Measurements from ENCODE around the gene RALB.
"Not testable (repeated sequence)": the region's sequence is repeated elsewhere in the genome, so short reads cannot be mapped to it uniquely, and the experiment has no call there.

Gene RALB

DNA sequence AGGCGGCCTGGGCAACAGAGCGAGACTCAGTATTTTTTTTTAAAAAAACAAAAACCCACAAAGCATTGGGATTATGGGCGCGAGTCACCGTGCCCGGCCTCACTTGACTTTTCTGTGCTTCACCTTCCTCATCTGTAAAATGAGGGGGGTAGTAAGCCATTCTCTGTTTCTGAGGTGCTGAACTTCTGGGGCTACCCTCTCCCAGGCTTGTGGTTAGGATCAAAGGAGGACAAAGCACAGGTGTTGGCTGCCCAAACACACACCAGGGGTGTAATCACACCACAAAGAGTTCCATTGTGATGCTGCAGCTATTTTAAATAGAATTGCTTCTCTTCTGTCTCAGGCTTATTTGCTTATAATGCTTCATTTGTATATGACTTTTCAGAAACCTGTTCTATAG, 57.5 kb downstream of the RALB start:
- no peaks in the 10 kb centered on the region for H3K27me3 ChIP-seq (ENCODE audit: control insufficient read depth, low read length)
- peak overlapping the region; percentile 52 for H3K4me2 ChIP-seq (ENCODE audit: low read length)
- peaks cover 67% of the 10 kb centered on the region for H3K4me1 ChIP-seq (ENCODE audit: control insufficient read depth, low read length)
- H3K27ac ChIP-seq (ENCODE audit: low read depth, low read length) = peak overlapping the region; percentile 70
- no peaks in the 10 kb centered on the region for H3K36me3 ChIP-seq (ENCODE audit: control insufficient read depth, low read length)
- no peaks in the 10 kb centered on the region for H3K9me3 ChIP-seq (ENCODE audit: control insufficient read depth, insufficient read depth, low read length)
- no peak for TF ChIP-seq EZH2phosphoT487 (IDR thresholded peaks at IDR 0.05; ENCODE audit: borderline replicate concordance, low read length)
- TF ChIP-seq, protein P1, sequence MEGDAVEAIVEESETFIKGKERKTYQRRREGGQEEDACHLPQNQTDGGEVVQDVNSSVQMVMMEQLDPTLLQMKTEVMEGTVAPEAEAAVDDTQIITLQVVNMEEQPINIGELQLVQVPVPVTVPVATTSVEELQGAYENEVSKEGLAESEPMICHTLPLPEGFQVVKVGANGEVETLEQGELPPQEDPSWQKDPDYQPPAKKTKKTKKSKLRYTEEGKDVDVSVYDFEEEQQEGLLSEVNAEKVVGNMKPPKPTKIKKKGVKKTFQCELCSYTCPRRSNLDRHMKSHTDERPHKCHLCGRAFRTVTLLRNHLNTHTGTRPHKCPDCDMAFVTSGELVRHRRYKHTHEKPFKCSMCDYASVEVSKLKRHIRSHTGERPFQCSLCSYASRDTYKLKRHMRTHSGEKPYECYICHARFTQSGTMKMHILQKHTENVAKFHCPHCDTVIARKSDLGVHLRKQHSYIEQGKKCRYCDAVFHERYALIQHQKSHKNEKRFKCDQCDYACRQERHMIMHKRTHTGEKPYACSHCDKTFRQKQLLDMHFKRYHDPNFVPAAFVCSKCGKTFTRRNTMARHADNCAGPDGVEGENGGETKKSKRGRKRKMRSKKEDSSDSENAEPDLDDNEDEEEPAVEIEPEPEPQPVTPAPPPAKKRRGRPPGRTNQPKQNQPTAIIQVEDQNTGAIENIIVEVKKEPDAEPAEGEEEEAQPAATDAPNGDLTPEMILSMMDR (IDR thresholded peaks at IDR 0.05; ENCODE audit: low read depth, low read length, poor library complexity, severe bottlenecking) = no peak
- H3F3A ChIP-seq (ENCODE audit: control insufficient read depth, insufficient read depth) = peaks cover 4% of the 10 kb centered on the region; the same call in 1 of the 2 replicates
- H3K79me2 ChIP-seq (ENCODE audit: control insufficient read depth, low read length) = no peaks in the 10 kb centered on the region
- no peaks in the 10 kb centered on the region for H4K20me1 ChIP-seq (ENCODE audit: control insufficient read depth, insufficient read depth, low read depth, low read length)
- H3K9me2 ChIP-seq (replicated peaks; ENCODE audit: control insufficient read depth, low read length) = no peaks in the 10 kb centered on the region
- peak overlapping the region; percentile 41 for H3K4me3 ChIP-seq (ENCODE audit: low read length)

DNA sequence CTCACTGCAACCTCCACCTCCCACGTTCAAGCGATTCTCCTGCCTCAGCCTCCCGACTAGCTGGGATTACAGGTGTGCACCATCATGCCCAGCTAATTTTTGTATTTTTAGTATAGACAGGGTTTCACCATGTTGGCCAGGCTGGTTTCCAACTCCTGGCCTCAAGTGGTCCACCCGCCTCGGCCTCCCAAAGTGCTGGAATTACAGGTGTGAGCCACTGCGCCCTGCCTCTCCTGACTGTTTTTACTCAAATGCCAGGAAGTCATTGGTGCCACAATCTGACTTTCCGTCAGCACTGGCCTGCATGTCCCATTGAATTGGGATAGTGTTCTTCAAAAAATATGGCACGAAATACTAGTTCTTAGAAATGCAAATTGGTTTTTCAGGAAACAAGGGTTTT, 58.2 kb downstream of the RALB start:
- H3K4me1 ChIP-seq (ENCODE audit: control insufficient read depth, low read length) = peaks cover 62% of the 10 kb centered on the region
- H3K4me2 ChIP-seq (ENCODE audit: low read length) = peak overlapping the region; percentile 52
- H3K27ac ChIP-seq (ENCODE audit: low read depth, low read length) = peak overlapping the region; percentile 70
- not testable (repeated sequence) for H3K9me3 ChIP-seq (ENCODE audit: control insufficient read depth, insufficient read depth, low read length); H4K20me1 ChIP-seq (ENCODE audit: control insufficient read depth, insufficient read depth, low read depth, low read length); H3K36me3 ChIP-seq (ENCODE audit: control insufficient read depth, low read length); H3K9me2 ChIP-seq (replicated peaks; ENCODE audit: control insufficient read depth, low read length); H3F3A ChIP-seq (ENCODE audit: control insufficient read depth, insufficient read depth); H3K27me3 ChIP-seq (ENCODE audit: control insufficient read depth, low read length); H3K79me2 ChIP-seq (ENCODE audit: control insufficient read depth, low read length)
- peak overlapping the region; percentile 41; the same call in 1 of the 2 replicates for H3K4me3 ChIP-seq (ENCODE audit: low read length)

DNA sequence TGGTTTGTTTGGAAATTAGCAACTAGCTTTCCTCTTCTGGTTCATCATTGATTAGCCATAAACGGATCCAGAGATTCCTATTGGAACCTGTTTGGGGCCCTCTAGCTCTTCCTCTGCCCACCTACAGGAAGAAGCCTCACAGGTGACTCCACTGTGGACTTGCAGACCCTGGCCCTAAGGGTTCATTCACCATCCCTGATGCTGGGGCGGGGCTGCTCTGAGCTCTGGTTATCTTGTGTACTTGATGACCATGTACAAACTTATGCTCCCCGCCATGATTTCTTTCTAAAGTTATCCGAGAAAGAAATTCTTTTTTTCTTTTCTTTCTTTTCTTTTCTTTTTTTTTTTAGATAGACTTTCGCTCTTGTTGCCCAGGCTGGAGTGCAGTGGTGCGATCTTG, 59.4 kb downstream of the RALB start:
- no peaks in the 10 kb centered on the region for H3K79me2 ChIP-seq (ENCODE audit: control insufficient read depth, low read length)
- no peak for TF ChIP-seq EZH2phosphoT487 (IDR thresholded peaks at IDR 0.05; ENCODE audit: borderline replicate concordance, low read length)
- TF ChIP-seq, protein P1 (IDR thresholded peaks at IDR 0.05; ENCODE audit: low read depth, low read length, poor library complexity, severe bottlenecking) = no peak
- H4K20me1 ChIP-seq (ENCODE audit: control insufficient read depth, insufficient read depth, low read depth, low read length) = no peaks in the 10 kb centered on the region
- peaks cover 4% of the 10 kb centered on the region; the same call in 1 of the 2 replicates for H3F3A ChIP-seq (ENCODE audit: control insufficient read depth, insufficient read depth)
- no peak overlapping the region for H3K4me3 ChIP-seq (ENCODE audit: low read length)
- H3K27ac ChIP-seq (ENCODE audit: low read depth, low read length) = no peak overlapping the region
- peaks cover 52% of the 10 kb centered on the region for H3K4me1 ChIP-seq (ENCODE audit: control insufficient read depth, low read length)
- no peaks in the 10 kb centered on the region for H3K36me3 ChIP-seq (ENCODE audit: control insufficient read depth, low read length)
- no peaks in the 10 kb centered on the region for H3K9me2 ChIP-seq (replicated peaks; ENCODE audit: control insufficient read depth, low read length)
- H3K4me2 ChIP-seq (ENCODE audit: low read length) = no peak overlapping the region
- no peaks in the 10 kb centered on the region for H3K9me3 ChIP-seq (ENCODE audit: control insufficient read depth, insufficient read depth, low read length)
- no peaks in the 10 kb centered on the region for H3K27me3 ChIP-seq (ENCODE audit: control insufficient read depth, low read length)

DNA sequence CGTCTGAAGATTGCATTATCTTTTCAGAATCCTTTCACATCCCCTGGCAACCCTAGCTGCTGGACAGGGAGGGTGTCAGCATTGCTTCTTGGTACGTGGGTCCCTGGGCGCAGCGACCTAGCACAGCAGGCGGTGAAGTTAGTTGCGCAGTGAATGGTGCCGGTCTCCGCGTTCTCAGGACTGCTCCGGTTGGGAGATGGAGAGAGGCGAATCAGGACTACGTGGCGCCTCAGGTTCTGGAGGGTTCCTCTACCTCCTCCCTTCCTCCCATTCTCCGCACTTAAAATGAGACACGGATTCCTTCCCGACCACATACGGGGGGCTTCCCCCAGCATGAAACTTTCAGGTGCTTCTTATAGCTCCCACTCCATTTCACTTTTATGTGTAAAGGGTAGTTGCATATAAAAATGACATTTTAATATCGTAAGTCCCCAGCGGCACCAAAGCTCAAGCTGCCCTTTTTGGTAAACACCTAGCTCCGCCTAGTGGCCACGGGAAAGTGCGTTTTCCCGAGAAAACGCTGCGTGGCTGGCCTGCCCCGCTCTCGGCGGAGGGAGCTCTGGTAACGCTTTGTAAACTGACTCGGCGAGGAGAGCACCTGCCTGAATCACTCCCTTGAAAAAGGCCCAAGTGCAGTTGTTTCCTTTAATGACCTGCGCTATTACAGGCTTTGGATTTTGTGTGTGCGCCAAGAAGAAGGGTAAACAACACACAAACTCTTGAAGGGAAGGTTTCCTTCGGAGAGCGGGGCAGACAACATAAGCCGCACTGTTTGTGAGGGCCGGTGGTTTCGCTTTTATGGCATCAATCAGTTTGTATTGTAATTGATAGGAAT, 60.4 kb downstream of the RALB start:
- Histone ChIP-seq H3K9me2 (replicated peaks; ENCODE audit: control insufficient read depth, low read length) (no peaks in the 10 kb centered on the region), H3K4me1 (ENCODE audit: control insufficient read depth, low read length) (peaks cover 42% of the 10 kb centered on the region), H3K27me3 (ENCODE audit: control insufficient read depth, low read length) (no peaks in the 10 kb centered on the region), H3F3A (ENCODE audit: control insufficient read depth, insufficient read depth) (peaks cover 4% of the 10 kb centered on the region; the same call in 1 of the 2 replicates), H3K27ac (ENCODE audit: low read depth, low read length) (no peak overlapping the region), H3K9me3 (ENCODE audit: control insufficient read depth, insufficient read depth, low read length) (no peaks in the 10 kb centered on the region), H4K20me1 (ENCODE audit: control insufficient read depth, insufficient read depth, low read depth, low read length) (no peaks in the 10 kb centered on the region), H3K79me2 (ENCODE audit: control insufficient read depth, low read length) (no peaks in the 10 kb centered on the region), H3K4me3 (ENCODE audit: low read length) (peak overlapping the region; percentile 62), H3K36me3 (ENCODE audit: control insufficient read depth, low read length) (no peaks in the 10 kb centered on the region), H3K4me2 (ENCODE audit: low read length) (peak overlapping the region; percentile 65)
- TF ChIP-seq EZH2phosphoT487 (IDR thresholded peaks at IDR 0.05; ENCODE audit: borderline replicate concordance, low read length) = no peak
- TF ChIP-seq, protein P1 (IDR thresholded peaks at IDR 0.05; ENCODE audit: low read depth, low read length, poor library complexity, severe bottlenecking) = peak; percentile 89
